Measurements from ENCODE around the gene TMEM82. TPM values are rescaled to one million over a fixed set of nuclear protein-coding genes. Genes with fewer than 3 reads are reported as not detected.

The TMEM82 gene
- total RNA-seq, 1 donor from 2014 or later: not detected

DNA sequence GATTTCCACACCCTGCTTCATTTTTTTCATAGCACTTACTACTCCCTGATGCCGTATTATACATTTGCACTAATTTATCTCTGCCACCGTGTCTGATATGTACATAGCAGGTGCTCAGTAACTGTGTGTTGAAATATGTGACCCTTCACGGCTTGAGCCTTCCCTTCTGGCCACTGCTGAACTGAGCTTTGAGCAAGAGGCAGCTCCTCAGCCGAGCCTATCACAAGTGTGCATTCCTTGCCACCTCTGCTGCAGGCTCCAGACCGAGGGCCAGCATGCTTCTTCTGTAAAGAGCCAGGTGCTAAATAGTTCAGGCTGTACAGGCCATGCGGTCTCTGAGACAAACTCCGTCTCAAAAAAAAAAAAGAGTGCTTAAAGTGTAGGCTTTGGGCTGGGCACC, 35.5 kb upstream of the TMEM82 start:
- Histone ChIP-seq H3K9me3 (no peaks in the 10 kb centered on the region), H3K36me3 (peaks cover 5% of the 10 kb centered on the region), H3K27ac (peak overlapping the region; percentile 47), H3K27me3 (no peaks in the 10 kb centered on the region), H3K4me3 (no peak overlapping the region), H3K4me1 (peaks cover 63% of the 10 kb centered on the region)
- TF ChIP-seq, protein P1, sequence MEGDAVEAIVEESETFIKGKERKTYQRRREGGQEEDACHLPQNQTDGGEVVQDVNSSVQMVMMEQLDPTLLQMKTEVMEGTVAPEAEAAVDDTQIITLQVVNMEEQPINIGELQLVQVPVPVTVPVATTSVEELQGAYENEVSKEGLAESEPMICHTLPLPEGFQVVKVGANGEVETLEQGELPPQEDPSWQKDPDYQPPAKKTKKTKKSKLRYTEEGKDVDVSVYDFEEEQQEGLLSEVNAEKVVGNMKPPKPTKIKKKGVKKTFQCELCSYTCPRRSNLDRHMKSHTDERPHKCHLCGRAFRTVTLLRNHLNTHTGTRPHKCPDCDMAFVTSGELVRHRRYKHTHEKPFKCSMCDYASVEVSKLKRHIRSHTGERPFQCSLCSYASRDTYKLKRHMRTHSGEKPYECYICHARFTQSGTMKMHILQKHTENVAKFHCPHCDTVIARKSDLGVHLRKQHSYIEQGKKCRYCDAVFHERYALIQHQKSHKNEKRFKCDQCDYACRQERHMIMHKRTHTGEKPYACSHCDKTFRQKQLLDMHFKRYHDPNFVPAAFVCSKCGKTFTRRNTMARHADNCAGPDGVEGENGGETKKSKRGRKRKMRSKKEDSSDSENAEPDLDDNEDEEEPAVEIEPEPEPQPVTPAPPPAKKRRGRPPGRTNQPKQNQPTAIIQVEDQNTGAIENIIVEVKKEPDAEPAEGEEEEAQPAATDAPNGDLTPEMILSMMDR (IDR thresholded peaks at IDR 0.05): no peak
- DNase-seq (peak; percentile 83), ATAC-seq (peak; percentile 92)
- intact Hi-C loops (cut with DNase I): no loop called here

DNA sequence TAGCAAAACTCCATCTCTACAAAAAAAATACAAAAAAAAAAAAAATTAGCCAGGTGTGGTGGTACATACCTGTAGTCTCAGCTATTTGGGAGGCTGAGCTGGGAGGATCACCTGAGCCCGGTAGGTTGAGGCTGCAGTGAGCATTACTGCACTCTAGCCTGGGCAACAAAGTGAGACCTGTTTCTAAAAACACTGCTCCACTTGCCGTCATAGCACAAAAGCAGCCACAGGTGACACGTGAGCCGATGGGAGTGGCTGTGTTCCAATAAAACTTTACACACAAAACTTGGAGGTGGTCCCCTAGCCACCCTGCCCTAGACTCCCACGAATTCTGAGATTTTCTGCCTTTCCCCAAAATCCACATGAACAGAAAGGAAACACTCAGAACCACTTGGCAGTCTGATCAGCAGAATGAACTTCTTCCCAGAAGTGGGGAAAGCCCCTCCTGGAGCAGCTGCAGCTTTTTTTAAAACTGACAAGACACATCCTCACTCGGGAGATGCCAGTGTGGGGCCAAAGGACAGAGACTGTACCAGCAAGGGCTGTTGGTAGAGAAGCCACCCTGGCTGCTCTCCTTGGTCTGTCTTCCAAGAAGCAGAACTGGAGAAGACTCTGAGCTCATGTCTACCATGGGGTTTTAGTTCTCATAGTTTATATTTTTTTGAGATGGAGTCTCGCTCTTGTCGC, 34.9 kb upstream of the TMEM82 start:
- Histone ChIP-seq H3K27me3 (no peaks in the 10 kb centered on the region), H3K9me3 (no peaks in the 10 kb centered on the region), H3K27ac (peak overlapping the region; percentile 47), H3K4me3 (no peak overlapping the region), H3K36me3 (peaks cover 5% of the 10 kb centered on the region), H3K4me1 (peaks cover 57% of the 10 kb centered on the region)
- ATAC-seq: no peak
- intact Hi-C loops (cut with DNase I): no loop called here
- no peak for DNase-seq
- TF ChIP-seq, protein P1 (IDR thresholded peaks at IDR 0.05): no peak

DNA sequence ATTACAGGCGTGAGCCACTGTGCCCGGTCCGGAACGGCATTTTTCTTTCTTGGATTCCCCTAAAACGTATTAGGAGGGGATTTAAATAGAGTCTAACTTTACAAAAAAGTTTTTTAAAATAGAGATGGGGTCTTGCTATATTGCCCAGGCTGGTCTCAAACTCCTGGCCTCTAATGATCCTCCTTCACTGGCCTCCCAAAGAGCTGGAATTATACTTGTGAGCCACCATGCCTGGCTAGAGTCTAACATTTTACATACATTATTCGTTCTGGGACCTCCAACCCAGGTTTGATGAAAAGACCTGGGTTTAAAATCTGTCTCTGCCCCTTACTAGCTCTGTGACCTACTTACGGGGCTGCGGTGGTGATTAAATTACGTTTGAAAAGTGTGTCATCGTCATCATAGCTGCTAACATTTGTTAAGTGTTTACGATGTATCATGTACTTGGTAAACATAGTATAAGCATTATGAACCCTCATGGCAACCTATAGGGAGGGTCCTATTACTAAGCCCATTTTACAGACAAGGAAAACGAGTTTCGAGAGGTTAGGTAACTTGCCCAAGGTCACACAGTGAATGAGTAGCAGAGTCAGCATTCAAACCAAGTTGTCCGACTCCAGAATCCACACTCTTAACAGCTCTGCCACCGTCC, 33.7 kb upstream of the TMEM82 start:
- no peak overlapping the region for H3K27ac ChIP-seq
- peaks cover 5% of the 10 kb centered on the region for H3K36me3 ChIP-seq
- H3K9me3 ChIP-seq: no peaks in the 10 kb centered on the region
- ATAC-seq (no peak), DNase-seq (no peak)
- no peaks in the 10 kb centered on the region for H3K27me3 ChIP-seq
- H3K4me3 ChIP-seq: no peak overlapping the region
- TF ChIP-seq, protein P1 (IDR thresholded peaks at IDR 0.05): no peak
- intact Hi-C loops (cut with DNase I): no loop called here
- peaks cover 45% of the 10 kb centered on the region for H3K4me1 ChIP-seq

DNA sequence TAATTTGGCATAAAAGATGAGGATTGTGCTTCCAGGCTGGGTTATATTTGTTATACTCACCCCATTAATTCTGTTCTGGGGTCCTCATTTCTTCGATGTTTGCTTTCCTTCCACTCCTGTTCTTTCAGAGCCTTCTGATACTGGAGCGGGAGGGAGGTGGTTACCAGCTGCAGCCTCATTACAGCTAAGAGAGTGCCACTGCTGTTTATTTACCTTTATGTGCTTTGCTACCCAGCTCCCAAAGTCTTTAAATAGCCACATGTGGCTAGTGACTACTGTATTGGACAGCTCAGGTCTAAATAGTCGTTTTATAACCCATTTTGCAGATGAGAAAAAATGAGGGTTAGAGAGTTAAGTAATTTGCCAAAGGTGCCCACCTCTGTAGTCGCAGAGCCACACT, 33.1 kb upstream of the TMEM82 start:
- Histone ChIP-seq H3K4me3 (no peak overlapping the region), H3K27me3 (no peaks in the 10 kb centered on the region), H3K9me3 (no peaks in the 10 kb centered on the region), H3K27ac (no peak overlapping the region), H3K4me1 (peaks cover 44% of the 10 kb centered on the region), H3K36me3 (peaks cover 5% of the 10 kb centered on the region)
- intact Hi-C loops (cut with DNase I): no loop called here
- ATAC-seq (no peak), DNase-seq (no peak)
- TF ChIP-seq, protein P1 (IDR thresholded peaks at IDR 0.05): no peak

DNA sequence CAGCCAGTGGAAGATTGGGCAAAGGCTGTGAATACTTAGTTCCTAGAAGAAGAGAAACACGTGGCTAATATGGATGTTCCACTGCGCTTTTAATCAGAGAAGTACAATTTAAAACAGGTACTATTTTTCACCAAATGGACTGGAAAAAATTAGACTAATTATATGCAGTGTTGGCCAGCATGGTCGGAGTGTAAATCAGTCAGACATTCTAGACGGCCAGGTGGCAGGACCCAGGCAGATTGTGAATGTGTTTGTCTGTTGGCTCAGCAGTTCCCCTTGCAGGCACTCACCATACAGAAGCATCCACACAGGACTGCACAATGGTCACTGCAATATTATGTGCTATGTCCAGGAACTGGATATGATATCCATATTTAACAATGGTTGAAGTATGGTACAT, 30.1 kb upstream of the TMEM82 start:
- ATAC-seq: no peak
- intact Hi-C loops (cut with DNase I): no loop called here
- peaks cover 51% of the 10 kb centered on the region for H3K4me1 ChIP-seq

More for the DNA sequence above, 30.1 kb upstream of the TMEM82 start:
- TF ChIP-seq, protein P1 (IDR thresholded peaks at IDR 0.05): no peak
- H3K27ac ChIP-seq: no peak overlapping the region
- H3K4me3 ChIP-seq: no peak overlapping the region
- peaks cover 10% of the 10 kb centered on the region for H3K36me3 ChIP-seq
- H3K9me3 ChIP-seq: no peaks in the 10 kb centered on the region
- H3K27me3 ChIP-seq: no peaks in the 10 kb centered on the region
- DNase-seq: no peak

Data from upper lobe of right lung (tissue), 1 donor.